SK-N-SH (cell line): ENCODE data around the gene FBXO34. TPM values are rescaled to one million over a fixed set of nuclear protein-coding genes. Genes with fewer than 3 reads are reported as not detected.

Experiments
- CTCF ChIA-PET: fragments of 300-600, 350-600 bp; formaldehyde crosslinking; extraction: SDS; loops from one replicate; lab custom pipeline; 2021; lab: Yijun Ruan, JAX
- POLR2A ChIA-PET: fragments of 350-600 bp; sonication (Branson Sonifier 250); formaldehyde crosslinking; extraction: SDS; loops from one replicate; lab custom pipeline; 2020; ENCODE audit warnings: antibody characterized with exemption, inconsistent platforms; lab: Yijun Ruan, JAX
- DNase-seq: peaks from one replicate; pipeline ENCODE4 v3.0.0; 2012
- H2AFZ ChIP-seq: fragments of 200-600 bp; sonication (generic); 2 replicates; pipeline ENCODE4 v1.8.1; 2016; ENCODE audit warnings: antibody characterized with exemption, mild to moderate bottlenecking, low read depth
- H3F3A ChIP-seq: fragments of 200-600 bp; sonication (generic); replicated peaks from 2 replicates; pipeline ENCODE3; 2016; ENCODE audit warnings: antibody characterized with exemption, mild to moderate bottlenecking; ENCODE audit not compliant: insufficient read depth
- H3K27ac ChIP-seq, 2 experiments: fragments of 200-500 bp in 1 of 2; fragments of 200-600 bp in 1 of 2; sonication (Bioruptor generic) in 1 of 2; sonication (generic), shearing (Covaris generic) in 1 of 2; 2 replicates each; pipeline versions ENCODE4 v1.5.1 to v1.6.1; 2014 to 2016; ENCODE audit warnings: low read depth in 2 of 2, inconsistent platforms in 1 of 2, low read length in 1 of 2, mild to moderate bottlenecking in 1 of 2, mixed read lengths in 1 of 2
- H3K27me3 ChIP-seq: fragments of 200-600 bp; sonication (generic), shearing (Covaris generic); 2 replicates; pipeline ENCODE4 v1.6.1; 2016; ENCODE audit warnings: mixed run types; ENCODE audit not compliant: insufficient read depth
- H3K36me3 ChIP-seq, 2 experiments: fragments of 200-500 bp in 1 of 2; fragments of 200-600 bp in 1 of 2; sonication (Bioruptor generic) in 1 of 2; sonication (generic) in 1 of 2; replicated peaks in 1 of 2; 2 replicates each; pipeline versions ENCODE3 to v1.5.1; 2014 to 2016; ENCODE audit warnings: low read length in 1 of 2, mild to moderate bottlenecking in 1 of 2; ENCODE audit not compliant: insufficient read depth in 2 of 2, control insufficient read depth in 1 of 2
- H3K4me1 ChIP-seq, 2 experiments: fragments of 200-500 bp in 1 of 2; fragments of 200-600 bp in 1 of 2; sonication (Bioruptor generic) in 1 of 2; sonication (generic), shearing (Covaris generic) in 1 of 2; 2 replicates each; pipeline versions ENCODE4 v1.5.1 to v1.6.1; 2014 to 2016; ENCODE audit warnings: low read depth in 1 of 2, low read length in 1 of 2, mixed run types in 1 of 2; ENCODE audit not compliant: insufficient read depth in 2 of 2, control insufficient read depth in 1 of 2
- H3K4me2 ChIP-seq: fragments of 200-600 bp; sonication (generic), shearing (Covaris generic); 2 replicates; pipeline ENCODE4 v1.6.1; 2017; ENCODE audit warnings: mixed run types
- H3K4me3 ChIP-seq, 2 experiments: fragments of 200-500 bp in 1 of 2; fragments of 200-600 bp in 1 of 2; sonication (Bioruptor generic) in 1 of 2; sonication (generic), shearing (Covaris generic) in 1 of 2; 2 replicates each; pipeline versions ENCODE4 v1.5.1 to v1.8.1; 2014 to 2016; ENCODE audit warnings: low read depth in 2 of 2, inconsistent platforms in 1 of 2, low read length in 1 of 2, mild to moderate bottlenecking in 1 of 2, mixed read lengths in 1 of 2, moderate library complexity in 1 of 2
- H3K79me2 ChIP-seq: fragments of 200-600 bp; sonication (generic); 2 replicates; pipeline ENCODE4 v1.8.1; 2017; ENCODE audit warnings: mild to moderate bottlenecking; ENCODE audit not compliant: insufficient read depth
- H3K9ac ChIP-seq: fragments of 200-600 bp; sonication (generic); 2 replicates; pipeline ENCODE4 v1.6.1; 2017; ENCODE audit warnings: mixed run types
- H3K9me2 ChIP-seq: fragments of 200-600 bp; sonication (generic); 2 replicates; pipeline ENCODE4 v1.6.1; 2017; ENCODE audit warnings: mixed run types
- H3K9me3 ChIP-seq: fragments of 200-600 bp; sonication (generic); 2 replicates; pipeline ENCODE4 v1.6.1; 2017; ENCODE audit warnings: mixed run types, mild to moderate bottlenecking, moderate library complexity
- H4K20me1 ChIP-seq: fragments of 200-600 bp; sonication (generic); 2 replicates; pipeline ENCODE4 v1.6.1; 2017; ENCODE audit warnings: mild to moderate bottlenecking, mixed run types; ENCODE audit not compliant: insufficient read depth
- CHD2 ChIP-seq: fragments of 150-350 bp; IDR thresholded peaks from 2 replicates; pipeline ENCODE4 v1.6.1; 2018; ENCODE audit warnings: low read length; ENCODE audit not compliant: partially characterized antibody
- FOSL2 ChIP-seq: IDR thresholded peaks from 2 replicates; pipeline ENCODE4 v1.4.0; 2012; ENCODE audit warnings: low read depth, mild to moderate bottlenecking, moderate library complexity, borderline replicate concordance
- GATA2 ChIP-seq: sonication (generic); formaldehyde crosslinking; IDR thresholded peaks from 2 replicates; pipeline ENCODE4 v1.5.0; 2020; ENCODE audit warnings: mild to moderate bottlenecking, missing genetic modification reagents
- JUND ChIP-seq: IDR thresholded peaks from 2 replicates; pipeline ENCODE4 v1.4.0; 2012
- MEF2A ChIP-seq: IDR thresholded peaks from 2 replicates; pipeline ENCODE4 v1.4.0; 2012; ENCODE audit warnings: low read depth, borderline replicate concordance
- NFIC ChIP-seq: IDR thresholded peaks from 2 replicates; pipeline ENCODE4 v1.4.0; 2012; ENCODE audit warnings: borderline replicate concordance
- NRF1 ChIP-seq: IDR thresholded peaks from 2 replicates; pipeline ENCODE4 v1.6.1; 2012; ENCODE audit warnings: low read depth, mild to moderate bottlenecking, low read length
- POLR2AphosphoS5 ChIP-seq: IDR thresholded peaks from 2 replicates; pipeline ENCODE4 v1.6.1; 2012; ENCODE audit warnings: low read depth, low read length
- RAD21 ChIP-seq: IDR thresholded peaks from 2 replicates; pipeline ENCODE4 v1.6.1; 2012; ENCODE audit warnings: mild to moderate bottlenecking, low read length
- RCOR1 ChIP-seq: fragments of 150-350 bp; IDR thresholded peaks from 2 replicates; pipeline ENCODE4 v1.6.1; 2017; ENCODE audit warnings: antibody characterized with exemption, low read length
- SIN3A ChIP-seq: IDR thresholded peaks from 2 replicates; pipeline ENCODE4 v1.6.1; 2012; ENCODE audit warnings: low read depth, mild to moderate bottlenecking, low read length, moderate library complexity, borderline replicate concordance
- SMC3 ChIP-seq: IDR thresholded peaks from 2 replicates; pipeline ENCODE4 v1.6.1; 2012; ENCODE audit warnings: low read depth, low read length, improper control_type of control experiment
- TAF1 ChIP-seq: IDR thresholded peaks from 2 replicates; pipeline ENCODE4 v1.6.1; 2012; ENCODE audit warnings: low read depth, mild to moderate bottlenecking, low read length, moderate library complexity, borderline replicate concordance
- TCF12 ChIP-seq: IDR thresholded peaks from 2 replicates; pipeline ENCODE4 v1.4.0; 2012
- polyA plus RNA-seq, 3 experiments: library from polyadenylated mRNA; depleted of rRNA; stranded (reverse); fragments of >200 nt; gene quantifications; 2 replicates each; pipeline ENCODE4 v1.2.3, GENCODE V29; 2012
- TF ChIP-seq, protein P1 (sequence below): IDR thresholded peaks from 2 replicates; pipeline ENCODE4 v1.6.1; 2012; ENCODE audit warnings: mild to moderate bottlenecking, low read depth, low read length, moderate library complexity
- TF ChIP-seq, protein P2 (sequence below): fragments of 150-350 bp; IDR thresholded peaks from 2 replicates; pipeline ENCODE4 v1.6.1; 2017; ENCODE audit warnings: antibody characterized with exemption, low read length, low read depth, borderline replicate concordance
- TF ChIP-seq, protein P3 (sequence below): fragments of 150-350 bp; IDR thresholded peaks from 2 replicates; pipeline ENCODE4 v1.6.1; 2016; ENCODE audit warnings: mild to moderate bottlenecking, low read depth, low read length
- TF ChIP-seq, protein P4 (sequence below): IDR thresholded peaks from 2 replicates; pipeline ENCODE4 v1.4.0; 2012; ENCODE audit warnings: low read depth, borderline replicate concordance
- TF ChIP-seq, protein P5 (sequence below): fragments of 200-600 bp; sonication (generic); IDR thresholded peaks from 2 replicates; pipeline ENCODE4 v1.6.1; 2017; ENCODE audit warnings: antibody characterized with exemption, mild to moderate bottlenecking, moderate library complexity
- TF ChIP-seq, protein P6 (sequence below): IDR thresholded peaks from 2 replicates; pipeline ENCODE4; 2012

The FBXO34 gene
- polyA plus RNA-seq, 1 of the 3 experiments (the other 2 are of a cell fraction): 10.0 TPM

DNA sequence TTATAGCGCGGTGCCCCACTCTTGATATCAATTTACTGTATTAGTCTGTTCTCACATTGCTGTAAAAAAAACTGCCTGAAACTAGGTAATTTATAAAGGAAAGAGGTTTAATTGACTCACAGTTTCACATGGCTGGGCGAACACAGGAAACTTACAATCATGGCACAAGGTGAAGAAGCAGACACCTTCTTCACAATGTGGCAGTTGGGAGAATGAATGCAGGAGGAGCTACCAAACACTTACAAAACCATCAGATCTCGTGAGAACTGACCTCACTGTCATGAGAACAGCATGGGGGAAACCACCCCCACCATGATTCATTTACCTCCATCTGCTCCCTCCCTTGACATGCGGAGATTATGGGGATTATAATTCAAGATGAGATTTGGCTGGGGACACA is 42.3 kb downstream of the FBXO34 start (continued):
- TF ChIP-seq, protein P1, sequence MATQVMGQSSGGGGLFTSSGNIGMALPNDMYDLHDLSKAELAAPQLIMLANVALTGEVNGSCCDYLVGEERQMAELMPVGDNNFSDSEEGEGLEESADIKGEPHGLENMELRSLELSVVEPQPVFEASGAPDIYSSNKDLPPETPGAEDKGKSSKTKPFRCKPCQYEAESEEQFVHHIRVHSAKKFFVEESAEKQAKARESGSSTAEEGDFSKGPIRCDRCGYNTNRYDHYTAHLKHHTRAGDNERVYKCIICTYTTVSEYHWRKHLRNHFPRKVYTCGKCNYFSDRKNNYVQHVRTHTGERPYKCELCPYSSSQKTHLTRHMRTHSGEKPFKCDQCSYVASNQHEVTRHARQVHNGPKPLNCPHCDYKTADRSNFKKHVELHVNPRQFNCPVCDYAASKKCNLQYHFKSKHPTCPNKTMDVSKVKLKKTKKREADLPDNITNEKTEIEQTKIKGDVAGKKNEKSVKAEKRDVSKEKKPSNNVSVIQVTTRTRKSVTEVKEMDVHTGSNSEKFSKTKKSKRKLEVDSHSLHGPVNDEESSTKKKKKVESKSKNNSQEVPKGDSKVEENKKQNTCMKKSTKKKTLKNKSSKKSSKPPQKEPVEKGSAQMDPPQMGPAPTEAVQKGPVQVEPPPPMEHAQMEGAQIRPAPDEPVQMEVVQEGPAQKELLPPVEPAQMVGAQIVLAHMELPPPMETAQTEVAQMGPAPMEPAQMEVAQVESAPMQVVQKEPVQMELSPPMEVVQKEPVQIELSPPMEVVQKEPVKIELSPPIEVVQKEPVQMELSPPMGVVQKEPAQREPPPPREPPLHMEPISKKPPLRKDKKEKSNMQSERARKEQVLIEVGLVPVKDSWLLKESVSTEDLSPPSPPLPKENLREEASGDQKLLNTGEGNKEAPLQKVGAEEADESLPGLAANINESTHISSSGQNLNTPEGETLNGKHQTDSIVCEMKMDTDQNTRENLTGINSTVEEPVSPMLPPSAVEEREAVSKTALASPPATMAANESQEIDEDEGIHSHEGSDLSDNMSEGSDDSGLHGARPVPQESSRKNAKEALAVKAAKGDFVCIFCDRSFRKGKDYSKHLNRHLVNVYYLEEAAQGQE: no peak
- TF ChIP-seq CHD2 (no peak), TAF1 (no peak)
- TF ChIP-seq, protein P2, sequence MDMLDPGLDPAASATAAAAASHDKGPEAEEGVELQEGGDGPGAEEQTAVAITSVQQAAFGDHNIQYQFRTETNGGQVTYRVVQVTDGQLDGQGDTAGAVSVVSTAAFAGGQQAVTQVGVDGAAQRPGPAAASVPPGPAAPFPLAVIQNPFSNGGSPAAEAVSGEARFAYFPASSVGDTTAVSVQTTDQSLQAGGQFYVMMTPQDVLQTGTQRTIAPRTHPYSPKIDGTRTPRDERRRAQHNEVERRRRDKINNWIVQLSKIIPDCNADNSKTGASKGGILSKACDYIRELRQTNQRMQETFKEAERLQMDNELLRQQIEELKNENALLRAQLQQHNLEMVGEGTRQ: no peak
- TF ChIP-seq, protein P3, sequence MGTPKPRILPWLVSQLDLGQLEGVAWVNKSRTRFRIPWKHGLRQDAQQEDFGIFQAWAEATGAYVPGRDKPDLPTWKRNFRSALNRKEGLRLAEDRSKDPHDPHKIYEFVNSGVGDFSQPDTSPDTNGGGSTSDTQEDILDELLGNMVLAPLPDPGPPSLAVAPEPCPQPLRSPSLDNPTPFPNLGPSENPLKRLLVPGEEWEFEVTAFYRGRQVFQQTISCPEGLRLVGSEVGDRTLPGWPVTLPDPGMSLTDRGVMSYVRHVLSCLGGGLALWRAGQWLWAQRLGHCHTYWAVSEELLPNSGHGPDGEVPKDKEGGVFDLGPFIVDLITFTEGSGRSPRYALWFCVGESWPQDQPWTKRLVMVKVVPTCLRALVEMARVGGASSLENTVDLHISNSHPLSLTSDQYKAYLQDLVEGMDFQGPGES: no peak
- TF ChIP-seq, all 33 proteins: peak for 0

DNA sequence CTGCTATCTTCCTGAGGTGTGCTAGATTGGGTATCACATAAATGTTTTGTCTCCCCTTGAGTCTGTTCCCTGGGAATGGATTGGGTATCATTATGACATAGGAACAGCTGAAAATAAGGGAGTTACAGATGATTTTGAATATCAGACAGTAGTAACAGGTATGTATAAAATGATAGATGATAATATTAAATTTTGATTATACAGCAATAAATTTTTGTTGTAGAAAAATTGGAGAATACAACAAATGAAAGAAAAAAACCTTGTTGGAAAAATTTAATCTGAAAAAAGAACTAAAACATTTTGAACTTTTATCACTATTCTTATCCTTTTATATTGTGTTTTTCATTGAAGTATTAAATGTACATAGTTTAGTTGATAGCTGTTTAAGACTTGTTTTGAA is 43.2 kb downstream of the FBXO34 start:
- H3K9me3 ChIP-seq: peaks cover 11% of the 10 kb centered on the region; the same call in 1 of the 2 replicates
- no peaks in the 10 kb centered on the region for H3K9me2 ChIP-seq
- peaks cover 3 to 6% of the 10 kb centered on the region in 2 experiments; a peak in 3 of 4 replicates for H3K4me1 ChIP-seq
- CTCF ChIA-PET: no interaction called here
- H3K9ac ChIP-seq: no peak overlapping the region
- H3K27ac ChIP-seq: no peak overlapping the region
- H3K79me2 ChIP-seq: peaks cover 25% of the 10 kb centered on the region; the same call in 1 of the 2 replicates
- H3K4me2 ChIP-seq: no peak overlapping the region
- H3F3A ChIP-seq: no peaks in the 10 kb centered on the region
- no peak for DNase-seq
- no peaks in the 10 kb centered on the region for H3K27me3 ChIP-seq
- H3K4me3 ChIP-seq: no peak overlapping the region
- no peak overlapping the region for H2AFZ ChIP-seq
- H3K36me3 ChIP-seq: peaks cover 6 to 26% of the 10 kb centered on the region in 2 experiments
- no peaks in the 10 kb centered on the region for H4K20me1 ChIP-seq
- POLR2A ChIA-PET: no interaction called here
- TF ChIP-seq MEF2A (no peak), FOSL2 (no peak), NRF1 (no peak), SMC3 (no peak), JUND (no peak), TCF12 (no peak), RAD21 (no peak), RCOR1 (no peak), SIN3A (no peak), GATA2 (CRISPR knock-in tag) (no peak), CHD2 (no peak), NFIC (no peak), POLR2AphosphoS5 (no peak)
- TF ChIP-seq, protein P4, sequence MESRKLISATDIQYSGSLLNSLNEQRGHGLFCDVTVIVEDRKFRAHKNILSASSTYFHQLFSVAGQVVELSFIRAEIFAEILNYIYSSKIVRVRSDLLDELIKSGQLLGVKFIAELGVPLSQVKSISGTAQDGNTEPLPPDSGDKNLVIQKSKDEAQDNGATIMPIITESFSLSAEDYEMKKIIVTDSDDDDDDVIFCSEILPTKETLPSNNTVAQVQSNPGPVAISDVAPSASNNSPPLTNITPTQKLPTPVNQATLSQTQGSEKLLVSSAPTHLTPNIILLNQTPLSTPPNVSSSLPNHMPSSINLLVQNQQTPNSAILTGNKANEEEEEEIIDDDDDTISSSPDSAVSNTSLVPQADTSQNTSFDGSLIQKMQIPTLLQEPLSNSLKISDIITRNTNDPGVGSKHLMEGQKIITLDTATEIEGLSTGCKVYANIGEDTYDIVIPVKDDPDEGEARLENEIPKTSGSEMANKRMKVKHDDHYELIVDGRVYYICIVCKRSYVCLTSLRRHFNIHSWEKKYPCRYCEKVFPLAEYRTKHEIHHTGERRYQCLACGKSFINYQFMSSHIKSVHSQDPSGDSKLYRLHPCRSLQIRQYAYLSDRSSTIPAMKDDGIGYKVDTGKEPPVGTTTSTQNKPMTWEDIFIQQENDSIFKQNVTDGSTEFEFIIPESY: no peak
- TF ChIP-seq, protein P3: no peak
- TF ChIP-seq, protein P5, sequence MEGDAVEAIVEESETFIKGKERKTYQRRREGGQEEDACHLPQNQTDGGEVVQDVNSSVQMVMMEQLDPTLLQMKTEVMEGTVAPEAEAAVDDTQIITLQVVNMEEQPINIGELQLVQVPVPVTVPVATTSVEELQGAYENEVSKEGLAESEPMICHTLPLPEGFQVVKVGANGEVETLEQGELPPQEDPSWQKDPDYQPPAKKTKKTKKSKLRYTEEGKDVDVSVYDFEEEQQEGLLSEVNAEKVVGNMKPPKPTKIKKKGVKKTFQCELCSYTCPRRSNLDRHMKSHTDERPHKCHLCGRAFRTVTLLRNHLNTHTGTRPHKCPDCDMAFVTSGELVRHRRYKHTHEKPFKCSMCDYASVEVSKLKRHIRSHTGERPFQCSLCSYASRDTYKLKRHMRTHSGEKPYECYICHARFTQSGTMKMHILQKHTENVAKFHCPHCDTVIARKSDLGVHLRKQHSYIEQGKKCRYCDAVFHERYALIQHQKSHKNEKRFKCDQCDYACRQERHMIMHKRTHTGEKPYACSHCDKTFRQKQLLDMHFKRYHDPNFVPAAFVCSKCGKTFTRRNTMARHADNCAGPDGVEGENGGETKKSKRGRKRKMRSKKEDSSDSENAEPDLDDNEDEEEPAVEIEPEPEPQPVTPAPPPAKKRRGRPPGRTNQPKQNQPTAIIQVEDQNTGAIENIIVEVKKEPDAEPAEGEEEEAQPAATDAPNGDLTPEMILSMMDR: no peak
- TF ChIP-seq, protein P6, sequence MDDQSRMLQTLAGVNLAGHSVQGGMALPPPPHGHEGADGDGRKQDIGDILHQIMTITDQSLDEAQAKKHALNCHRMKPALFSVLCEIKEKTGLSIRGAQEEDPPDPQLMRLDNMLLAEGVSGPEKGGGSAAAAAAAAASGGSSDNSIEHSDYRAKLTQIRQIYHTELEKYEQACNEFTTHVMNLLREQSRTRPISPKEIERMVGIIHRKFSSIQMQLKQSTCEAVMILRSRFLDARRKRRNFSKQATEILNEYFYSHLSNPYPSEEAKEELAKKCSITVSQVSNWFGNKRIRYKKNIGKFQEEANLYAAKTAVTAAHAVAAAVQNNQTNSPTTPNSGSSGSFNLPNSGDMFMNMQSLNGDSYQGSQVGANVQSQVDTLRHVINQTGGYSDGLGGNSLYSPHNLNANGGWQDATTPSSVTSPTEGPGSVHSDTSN: no peak
